Measurements from ENCODE around the gene FNDC11.
A peak's percentile ranks its signal among the peaks of the same experiment; 100 is the strongest.

FNDC11 gene

GRCh38 chr20:63545814-63546213 is 8.1 kb upstream of the FNDC11 start:
- H3K27me3 ChIP-seq (ENCODE audit: insufficient read depth, insufficient read length): no peaks in the 10 kb centered on the region
- H3K9me3 ChIP-seq (ENCODE audit: insufficient read depth, low read length): no peaks in the 10 kb centered on the region
- no peak overlapping the region for H3K4me3 ChIP-seq (ENCODE audit: insufficient read length, low read depth)
- no peak overlapping the region for H3K9ac ChIP-seq (ENCODE audit: insufficient read length, low read depth)
- DNase-seq (ENCODE audit: low read depth, low spot score): no peak
- no peaks in the 10 kb centered on the region for H3K36me3 ChIP-seq (ENCODE audit: insufficient read depth, insufficient read length, low read length)
- no peak for TF ChIP-seq YY1 (IDR thresholded peaks at IDR 0.05; ENCODE audit: insufficient read depth, insufficient read length)
- H3K4me1 ChIP-seq (ENCODE audit: insufficient read depth, insufficient read length): peaks cover 51% of the 10 kb centered on the region

DNA sequence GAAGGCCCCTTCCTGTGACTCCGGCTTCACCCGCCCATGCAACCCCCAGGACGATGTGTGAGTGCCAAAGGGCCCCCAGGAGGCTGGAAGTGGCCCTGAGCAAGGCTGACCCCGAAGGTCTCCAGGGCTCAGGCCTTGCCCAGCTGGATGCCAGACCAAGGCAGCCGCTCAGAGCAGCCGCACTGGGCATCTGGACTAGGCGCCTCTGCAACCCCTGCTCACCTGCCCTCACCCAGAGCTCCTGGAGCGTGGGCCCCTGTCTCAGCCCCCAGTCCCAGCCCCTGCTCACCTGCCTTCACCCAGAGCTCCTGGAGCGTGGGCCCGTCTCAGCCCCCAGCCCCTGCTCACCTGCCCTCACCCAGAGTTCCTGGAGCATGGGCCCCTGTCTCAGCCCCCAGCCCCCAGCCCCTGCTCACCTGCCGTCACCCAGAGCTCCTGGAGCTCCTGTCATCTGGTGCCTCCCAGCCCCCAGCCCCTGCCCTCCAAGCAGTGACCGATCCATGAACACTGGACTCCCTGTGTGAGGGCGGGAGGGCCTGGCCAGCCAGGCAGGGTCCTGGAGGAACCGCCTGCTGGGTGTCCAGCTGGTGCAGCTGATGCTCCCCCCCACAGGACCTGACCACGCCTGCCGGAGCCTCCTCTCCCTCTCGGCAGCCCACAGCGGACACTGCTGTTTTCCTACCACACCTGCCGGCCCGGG is 7.6 kb upstream of the FNDC11 start:
- H3K36me3 ChIP-seq (ENCODE audit: insufficient read depth, insufficient read length, low read length): no peaks in the 10 kb centered on the region
- H3K4me3 ChIP-seq (ENCODE audit: insufficient read length, low read depth): no peak overlapping the region
- TF ChIP-seq SUZ12 (IDR thresholded peaks at IDR 0.05; ENCODE audit: extremely low read depth, insufficient read depth, insufficient read length): no peak
- no peak for TF ChIP-seq YY1 (IDR thresholded peaks at IDR 0.05; ENCODE audit: insufficient read depth, insufficient read length)
- no peak for TF ChIP-seq ZNF274 (IDR thresholded peaks at IDR 0.05; ENCODE audit: low read depth, low read length)
- no peak for DNase-seq (ENCODE audit: low read depth, low spot score)
- no peaks in the 10 kb centered on the region for H3K9me3 ChIP-seq (ENCODE audit: insufficient read depth, low read length)
- H3K4me1 ChIP-seq (ENCODE audit: insufficient read depth, insufficient read length): peaks cover 56% of the 10 kb centered on the region
- H3K9ac ChIP-seq (ENCODE audit: insufficient read length, low read depth): peak overlapping the region; percentile 53
- H3K27me3 ChIP-seq (ENCODE audit: insufficient read depth, insufficient read length): no peaks in the 10 kb centered on the region

DNA sequence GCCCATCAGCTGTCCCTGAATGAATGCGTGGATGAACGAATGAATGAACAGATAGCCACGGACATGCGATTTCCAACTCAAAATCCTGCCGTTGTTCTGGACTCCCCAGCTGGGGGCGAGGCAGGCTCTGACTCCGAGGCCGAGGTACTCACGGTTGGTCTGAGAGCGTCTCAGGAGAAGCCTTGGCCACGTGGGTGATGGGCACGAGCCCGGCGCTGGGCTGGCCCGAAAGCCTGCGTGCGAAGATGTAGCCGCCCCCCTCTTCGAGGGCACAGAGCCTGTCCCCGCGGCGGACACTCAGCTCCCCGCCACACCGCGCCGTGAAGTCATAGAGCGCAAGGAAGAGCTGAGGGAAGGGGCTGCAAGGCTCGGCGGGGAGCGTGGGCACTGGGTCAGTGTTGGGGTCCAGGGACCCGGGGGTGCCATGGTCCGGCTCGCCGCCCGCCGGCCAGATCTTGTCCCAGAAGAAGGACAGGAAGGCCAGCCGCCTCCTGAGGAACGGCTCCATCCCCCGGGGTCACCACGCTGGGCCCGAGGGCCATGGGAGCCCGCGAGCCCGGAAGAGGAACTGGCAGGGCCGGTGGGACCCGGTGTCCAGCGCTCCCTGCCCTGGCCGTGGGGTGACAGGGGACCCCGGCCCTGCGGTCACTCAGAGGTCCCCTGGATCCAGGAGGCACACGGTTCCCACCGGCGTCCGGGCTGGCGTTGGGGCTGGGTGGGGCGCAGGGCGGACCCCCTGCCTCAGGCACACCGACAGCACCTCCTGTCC is 6.8 kb upstream of the FNDC11 start:
- no peak for TF ChIP-seq ZNF274 (IDR thresholded peaks at IDR 0.05; ENCODE audit: low read depth, low read length)
- no peak for TF ChIP-seq SUZ12 (IDR thresholded peaks at IDR 0.05; ENCODE audit: extremely low read depth, insufficient read depth, insufficient read length)
- no peak for TF ChIP-seq YY1 (IDR thresholded peaks at IDR 0.05; ENCODE audit: insufficient read depth, insufficient read length)
- Histone ChIP-seq H3K27me3 (ENCODE audit: insufficient read depth, insufficient read length) (no peaks in the 10 kb centered on the region), H3K9ac (ENCODE audit: insufficient read length, low read depth) (peak overlapping the region; percentile 53), H3K36me3 (ENCODE audit: insufficient read depth, insufficient read length, low read length) (no peaks in the 10 kb centered on the region), H3K4me3 (ENCODE audit: insufficient read length, low read depth) (no peak overlapping the region), H3K4me1 (ENCODE audit: insufficient read depth, insufficient read length) (peaks cover 56% of the 10 kb centered on the region), H3K9me3 (ENCODE audit: insufficient read depth, low read length) (no peaks in the 10 kb centered on the region)
- no peak for DNase-seq (ENCODE audit: low read depth, low spot score)

- TF ChIP-seq YY1 (IDR thresholded peaks at IDR 0.05; ENCODE audit: insufficient read depth, insufficient read length) (no peak), SUZ12 (IDR thresholded peaks at IDR 0.05; ENCODE audit: extremely low read depth, insufficient read depth, insufficient read length) (no peak), ZNF274 (IDR thresholded peaks at IDR 0.05; ENCODE audit: low read depth, low read length) (no peak)
- no peak within 1 kb of the TSS for H3K4me3 ChIP-seq (ENCODE audit: insufficient read length, low read depth)
- H3K9ac ChIP-seq (ENCODE audit: insufficient read length, low read depth): peak within 1 kb of the TSS; percentile 62
- H3K36me3 ChIP-seq (ENCODE audit: insufficient read depth, insufficient read length, low read length): no peaks in the 10 kb centered on the region
- peaks cover 55% of the 10 kb centered on the region for H3K4me1 ChIP-seq (ENCODE audit: insufficient read depth, insufficient read length)
- H3K27me3 ChIP-seq (ENCODE audit: insufficient read depth, insufficient read length): no peaks in the 10 kb centered on the region
- H3K9me3 ChIP-seq (ENCODE audit: insufficient read depth, low read length): no peaks in the 10 kb centered on the region
- DNase-seq (ENCODE audit: low read depth, low spot score): no peak
Observed at GRCh38 chr20:63547725-63548480, 6.1 kb upstream of the FNDC11 start, which contains the start of gene SRMS. SRMS (minus strand) TSS chr20:63547749; CDS start chr20:63547463, 286 bp downstream.

DNA sequence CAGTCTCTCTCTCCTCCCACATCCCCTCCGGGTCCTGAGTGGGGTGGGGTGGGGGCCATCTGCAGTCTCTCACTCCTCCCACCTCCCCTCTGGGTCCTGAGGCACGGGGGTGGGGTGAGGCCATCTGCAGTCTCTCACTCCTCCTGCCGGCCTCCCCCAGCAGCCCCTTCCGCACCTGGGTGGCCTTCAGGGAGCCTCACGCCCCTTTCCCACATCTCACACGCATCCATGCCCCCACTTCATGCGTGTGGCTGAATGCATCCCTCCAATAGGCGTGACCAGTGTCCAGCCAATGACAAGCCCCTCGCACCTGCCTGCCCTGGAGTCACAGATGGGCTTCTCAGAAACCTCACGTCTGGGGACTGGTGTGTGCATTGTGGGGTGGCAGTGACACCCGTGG is 5.4 kb upstream of the FNDC11 start:
- Histone ChIP-seq H3K4me1 (ENCODE audit: insufficient read depth, insufficient read length) (peaks cover 54% of the 10 kb centered on the region), H3K27me3 (ENCODE audit: insufficient read depth, insufficient read length) (no peaks in the 10 kb centered on the region), H3K4me3 (ENCODE audit: insufficient read length, low read depth) (no peak overlapping the region), H3K9me3 (ENCODE audit: insufficient read depth, low read length) (no peaks in the 10 kb centered on the region), H3K9ac (ENCODE audit: insufficient read length, low read depth) (peak overlapping the region; percentile 62), H3K36me3 (ENCODE audit: insufficient read depth, insufficient read length, low read length) (no peaks in the 10 kb centered on the region)
- no peak for DNase-seq (ENCODE audit: low read depth, low spot score)
- TF ChIP-seq ZNF274 (IDR thresholded peaks at IDR 0.05; ENCODE audit: low read depth, low read length) (no peak), YY1 (IDR thresholded peaks at IDR 0.05; ENCODE audit: insufficient read depth, insufficient read length) (no peak), SUZ12 (IDR thresholded peaks at IDR 0.05; ENCODE audit: extremely low read depth, insufficient read depth, insufficient read length) (no peak)

GRCh38 chr20:63549019-63549418 is 4.9 kb upstream of the FNDC11 start:
- no peaks in the 10 kb centered on the region for H3K9me3 ChIP-seq (ENCODE audit: insufficient read depth, low read length)
- H3K36me3 ChIP-seq (ENCODE audit: insufficient read depth, insufficient read length, low read length): no peaks in the 10 kb centered on the region
- H3K4me3 ChIP-seq (ENCODE audit: insufficient read length, low read depth): no peak overlapping the region
- peaks cover 54% of the 10 kb centered on the region for H3K4me1 ChIP-seq (ENCODE audit: insufficient read depth, insufficient read length)
- no peak for DNase-seq (ENCODE audit: low read depth, low spot score)
- peak overlapping the region; percentile 1 for H3K9ac ChIP-seq (ENCODE audit: insufficient read length, low read depth)
- no peaks in the 10 kb centered on the region for H3K27me3 ChIP-seq (ENCODE audit: insufficient read depth, insufficient read length)
- TF ChIP-seq ZNF274 (IDR thresholded peaks at IDR 0.05; ENCODE audit: low read depth, low read length): no peak
- no peak for TF ChIP-seq YY1 (IDR thresholded peaks at IDR 0.05; ENCODE audit: insufficient read depth, insufficient read length)
- TF ChIP-seq SUZ12 (IDR thresholded peaks at IDR 0.05; ENCODE audit: extremely low read depth, insufficient read depth, insufficient read length): no peak

Data from NT2/D1 (cell line).